K562 (cell line): Measurements from ENCODE around the gene RIN3. TPM values are rescaled to one million over a fixed set of nuclear protein-coding genes. Genes with fewer than 3 reads are reported as not detected.

Source experiments
- ATAC-seq: fragments of 200-7000 bp; cut with Tn5 transposase; 3 replicates; pipeline ENCODE4 v1.9.1; 2020; ENCODE audit warnings: moderate library complexity
- BruUV-seq: library from RNA; stranded (reverse); fragments of 400-500 nt; replicated peaks from 2 replicates; lab custom pipeline; 2021; lab: Mats Ljungman, UMichigan
- CTCF ChIA-PET: fragments of 300-600 bp; formaldehyde crosslinking; extraction: SDS; loops from one replicate; lab custom pipeline; 2021; ENCODE audit warnings: low intra/inter-chr PET ratio; lab: Yijun Ruan, JAX
- POLR2A ChIA-PET: fragments of 300-600, 350-650 bp; sonication (Branson Sonifier 250); formaldehyde crosslinking; extraction: SDS; loops from one replicate; lab custom pipeline; 2021; ENCODE audit warnings: antibody characterized with exemption, inconsistent platforms; lab: Yijun Ruan, JAX
- DNase-seq, 4 experiments: peaks; one replicate each; pipeline versions ENCODE4 v3.0.0 to v3.0.0-alpha.2; 2011 to 2018; ENCODE audit warnings: low spot score in 3 of 4, mixed read lengths in 3 of 4; ENCODE audit errors: extremely low read depth in 1 of 4
- FAIRE-seq: peaks from 2 replicates; lab custom pipeline; 2011; peaks lifted over from hg19 to GRCh38; lab: Jason Lieb, UNC
- H2AFZ ChIP-seq: 2 replicates; pipeline ENCODE4 v1.6.0; 2011; ENCODE audit warnings: low read depth, low read length, control low read depth, inconsistent platforms
- H3K27ac ChIP-seq: fragments of 200-600 bp; 3 replicates; pipeline ENCODE4 v1.8.0; 2011; ENCODE audit warnings: low read depth, mild to moderate bottlenecking, control low read depth, inconsistent platforms, low read length, moderate library complexity, mixed read lengths; ENCODE audit errors: extremely low read depth
- H3K27me3 ChIP-seq, 2 experiments: fragments of 300-600 bp in 1 of 2; 2 replicates in 1 of 2; 3 replicates in 1 of 2; pipeline versions ENCODE4 v1.6.0 to v1.8.0; 2011; ENCODE audit warnings: inconsistent platforms in 2 of 2, low read length in 2 of 2, mild to moderate bottlenecking in 1 of 2, mixed read lengths in 1 of 2, moderate library complexity in 1 of 2; ENCODE audit not compliant: control insufficient read depth in 2 of 2, insufficient read depth in 2 of 2
- H3K36me3 ChIP-seq: fragments of 300-600 bp; 3 replicates; pipeline ENCODE4 v1.8.0; 2011; ENCODE audit warnings: mild to moderate bottlenecking, low read length, inconsistent platforms; ENCODE audit not compliant: control insufficient read depth, insufficient read depth
- H3K4me1 ChIP-seq, 2 experiments: fragments of 200-600 bp in 1 of 2; replicated peaks in 1 of 2; 2 replicates in 1 of 2; 3 replicates in 1 of 2; pipeline versions ENCODE4 v1.5.1 to v1.8.0; 2011; ENCODE audit warnings: inconsistent platforms in 2 of 2, low read length in 2 of 2, mild to moderate bottlenecking in 1 of 2, mixed read lengths in 1 of 2, moderate library complexity in 1 of 2; ENCODE audit not compliant: control insufficient read depth in 2 of 2, insufficient read depth in 2 of 2
- H3K4me2 ChIP-seq: 2 replicates; pipeline ENCODE4 v1.6.1; 2011; ENCODE audit warnings: low read length, control low read depth, inconsistent platforms, mixed read lengths; ENCODE audit not compliant: insufficient read depth
- H3K4me3 ChIP-seq: fragments of 200-600 bp; sonication (generic), shearing (Covaris generic); 2 replicates; pipeline ENCODE4 v1.5.1; 2016; ENCODE audit warnings: control low read depth, inconsistent platforms
- H3K79me2 ChIP-seq: fragments of 200-600 bp; 3 replicates; pipeline ENCODE4 v1.8.0; 2011; ENCODE audit warnings: low read length, inconsistent platforms; ENCODE audit not compliant: control insufficient read depth, insufficient read depth
- H3K9ac ChIP-seq, 2 experiments: 2 replicates each; pipeline versions ENCODE4 v1.6.0 to v1.6.1; 2011; ENCODE audit warnings: low read depth in 2 of 2, low read length in 2 of 2, control low read depth in 1 of 2, inconsistent platforms in 1 of 2, mild to moderate bottlenecking in 1 of 2, mixed read lengths in 1 of 2; ENCODE audit not compliant: insufficient read depth in 1 of 2
- H3K9me1 ChIP-seq: one replicate; pipeline ENCODE4 v1.6.0; 2011; ENCODE audit warnings: inconsistent platforms, mild to moderate bottlenecking, low read length, moderate library complexity; ENCODE audit not compliant: control insufficient read depth, insufficient read depth
- H3K9me3 ChIP-seq: replicated peaks from 2 replicates; pipeline ENCODE4 v1.5.1; 2011; ENCODE audit warnings: low read depth, low read length, inconsistent platforms; ENCODE audit not compliant: control insufficient read depth, insufficient read depth
- H4K20me1 ChIP-seq: replicated peaks from 2 replicates; pipeline ENCODE4 v1.6.1; 2011; ENCODE audit warnings: low read length, inconsistent platforms, mixed read lengths; ENCODE audit not compliant: control insufficient read depth, insufficient read depth
- ARHGAP35 ChIP-seq: fragments of 450-650 bp; IDR thresholded peaks from 2 replicates; pipeline ENCODE4 v1.6.1; 2018; ENCODE audit not compliant: partially characterized antibody
- CBX5 ChIP-seq: IDR thresholded peaks from 2 replicates; pipeline ENCODE4 v1.6.1; 2014; ENCODE audit warnings: low read depth, borderline replicate concordance
- ELF2 ChIP-seq: fragments of 250-450 bp; sonication (Bioruptor Pico); IDR thresholded peaks from 2 replicates; pipeline ENCODE4 v1.5.0; 2021; ENCODE audit warnings: mild to moderate bottlenecking
- HDAC2 ChIP-seq: fragments of 450-650 bp; IDR thresholded peaks from 2 replicates; pipeline ENCODE4 v1.6.1; 2016; ENCODE audit warnings: mild to moderate bottlenecking
- ZNF143 ChIP-seq: sonication (generic); formaldehyde crosslinking; IDR thresholded peaks from 2 replicates; pipeline ENCODE4 v1.9.0; 2022; ENCODE audit warnings: mild to moderate bottlenecking, missing genetic modification reagents
- WGBS: fragments of 100-300 bp; shearing (Covaris generic); methylation state at CpG from one replicate; pipeline ENCODE4 v1.1.6; 2016; ENCODE audit warnings: low coverage, mixed read lengths; ENCODE audit not compliant: insufficient coverage; ENCODE audit errors: missing lambda C conversion rate; 5-methylcytosine and 5-hydroxymethylcytosine counted together
- in situ Hi-C: fragments of 300-500 bp; cut with MboI; formaldehyde crosslinking; loops from 4 replicates; pipeline ENCODE4 v1.15.0; 2018; ENCODE audit warnings: inconsistent platforms, mixed read lengths
- intact Hi-C: fragments of 100-400 bp; cut with micrococcal nuclease; formaldehyde crosslinking; loops from 2 replicates; pipeline ENCODE4 v1.14.2; 2022
- polyA plus RNA-seq, 8 experiments: library from polyadenylated mRNA; depleted of rRNA in 4 of 8; stranded (reverse) in 5 of 8; unstranded in 3 of 8; fragments of >200 nt; fragmentation: Nextera tagmentation in 2 of 8; fragmentation: Illumina TruSeq in 1 of 8; extraction: Ambion mirVana in 2 of 8; extraction: Trizol in 1 of 8; gene quantifications; 2 replicates each; pipeline versions ENCODE4 v1.2.1 to v1.2.3, GENCODE V29; 2011 to 2014; ENCODE audit warnings: inconsistent platforms in 1 of 8, missing spikeins in 1 of 8
- total RNA-seq, 7 experiments: library from RNA; depleted of rRNA in 6 of 7; stranded (reverse); fragments of >200 nt in 6 of 7; fragmentation: Illumina TruSeq in 2 of 7; extraction: Trizol in 2 of 7; gene quantifications; 2 replicates each; pipeline versions ENCODE4 v1.2.1 to v1.2.3, GENCODE V29; 2011 to 2021; ENCODE audit warnings: low replicate concordance in 1 of 7
- TF ChIP-seq, protein P1 (sequence below): fragments of 450-650 bp; IDR thresholded peaks from 2 replicates; pipeline ENCODE4 v1.7.1; 2018; ENCODE audit warnings: mild to moderate bottlenecking, low read depth; ENCODE audit not compliant: partially characterized antibody

The RIN3 gene
- total and polyA plus RNA-seq, 9 of the 15 experiments (the other 6 are each of a cell fraction or from before 2014, with no cell fraction given) = 0.01 to 0.49 (median 0.08) TPM; not detected in 5

DNA sequence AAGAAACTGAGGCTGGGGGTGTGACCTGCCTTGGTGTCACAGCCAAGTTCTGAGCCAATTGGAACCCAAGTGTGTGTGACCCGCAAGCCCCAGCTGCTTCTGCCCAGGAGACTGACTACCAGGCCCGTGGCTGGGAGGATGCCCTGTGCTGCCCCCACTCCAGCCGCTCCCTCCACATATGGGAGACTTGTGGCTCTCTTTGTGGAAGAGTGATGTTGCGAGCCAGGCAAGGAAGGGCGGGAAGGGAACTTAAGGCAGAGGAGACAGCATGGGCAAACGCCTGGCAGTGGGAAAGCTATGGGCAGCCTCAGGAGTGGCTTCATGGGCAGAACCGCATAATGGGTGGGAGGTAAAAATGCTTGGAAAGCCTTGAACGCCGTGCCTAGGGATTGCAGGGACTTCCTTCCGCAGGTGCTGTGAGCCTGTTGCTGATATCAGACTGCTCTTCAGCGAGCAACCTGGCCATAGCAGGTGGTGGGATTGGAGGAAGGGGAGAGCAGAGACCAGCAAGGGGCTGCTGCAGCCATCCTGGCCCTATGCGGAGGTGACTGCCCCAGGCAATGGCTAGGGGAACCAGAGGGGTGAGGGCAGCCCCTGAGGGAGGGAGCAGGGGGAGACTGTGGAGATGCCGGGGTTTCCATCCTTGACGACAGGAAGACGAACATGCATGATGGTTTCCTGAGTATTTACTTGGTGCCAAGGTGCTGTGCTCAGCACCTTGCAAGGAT is 119.1 kb downstream of the RIN3 start:
- WGBS = 0% methylated on average over 13 of the region's 15 CpGs
- H3K36me3 ChIP-seq = no peaks in the 10 kb centered on the region
- H3K4me2 ChIP-seq = no peak overlapping the region
- ATAC-seq = no peak
- no peaks in the 10 kb centered on the region for H3K9me1 ChIP-seq
- no peaks in the 10 kb centered on the region for H3K79me2 ChIP-seq
- peaks cover 0 to 13% of the 10 kb centered on the region in 2 experiments; a peak in 2 of 5 replicates for H3K27me3 ChIP-seq
- FAIRE-seq = no peak
- H4K20me1 ChIP-seq = no peaks in the 10 kb centered on the region
- POLR2A ChIA-PET = no interaction called here
- in situ Hi-C loops (no loop called here), intact Hi-C loops (no loop called here)
- H3K9me3 ChIP-seq = no peaks in the 10 kb centered on the region
- H3K9ac ChIP-seq = no peak overlapping the region
- no peak for DNase-seq
- BruUV-seq = no TSS peak
- no peak overlapping the region for H2AFZ ChIP-seq
- no peak for TF ChIP-seq CBX5
- no peak for TF ChIP-seq ELF2
- no peak for TF ChIP-seq ZNF143 (CRISPR knock-in tag)
- TF ChIP-seq, protein P1, sequence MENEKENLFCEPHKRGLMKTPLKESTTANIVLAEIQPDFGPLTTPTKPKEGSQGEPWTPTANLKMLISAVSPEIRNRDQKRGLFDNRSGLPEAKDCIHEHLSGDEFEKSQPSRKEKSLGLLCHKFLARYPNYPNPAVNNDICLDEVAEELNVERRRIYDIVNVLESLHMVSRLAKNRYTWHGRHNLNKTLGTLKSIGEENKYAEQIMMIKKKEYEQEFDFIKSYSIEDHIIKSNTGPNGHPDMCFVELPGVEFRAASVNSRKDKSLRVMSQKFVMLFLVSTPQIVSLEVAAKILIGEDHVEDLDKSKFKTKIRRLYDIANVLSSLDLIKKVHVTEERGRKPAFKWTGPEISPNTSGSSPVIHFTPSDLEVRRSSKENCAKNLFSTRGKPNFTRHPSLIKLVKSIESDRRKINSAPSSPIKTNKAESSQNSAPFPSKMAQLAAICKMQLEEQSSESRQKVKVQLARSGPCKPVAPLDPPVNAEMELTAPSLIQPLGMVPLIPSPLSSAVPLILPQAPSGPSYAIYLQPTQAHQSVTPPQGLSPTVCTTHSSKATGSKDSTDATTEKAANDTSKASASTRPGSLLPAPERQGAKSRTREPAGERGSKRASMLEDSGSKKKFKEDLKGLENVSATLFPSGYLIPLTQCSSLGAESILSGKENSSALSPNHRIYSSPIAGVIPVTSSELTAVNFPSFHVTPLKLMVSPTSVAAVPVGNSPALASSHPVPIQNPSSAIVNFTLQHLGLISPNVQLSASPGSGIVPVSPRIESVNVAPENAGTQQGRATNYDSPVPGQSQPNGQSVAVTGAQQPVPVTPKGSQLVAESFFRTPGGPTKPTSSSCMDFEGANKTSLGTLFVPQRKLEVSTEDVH = no peak
- TF ChIP-seq HDAC2 = no peak
- no peak for TF ChIP-seq ARHGAP35
- H3K4me3 ChIP-seq = no peak overlapping the region
- no peaks in the 10 kb centered on the region for H3K4me1 ChIP-seq
- CTCF ChIA-PET = no interaction called here
- no peak overlapping the region for H3K27ac ChIP-seq
